Hepatic stellate cell (primary cell): ENCODE measurements around the gene NLRP9.

Experiments used
- DNase-seq: peaks from one replicate; pipeline ENCODE4 v3.0.0; 2011; ENCODE audit warnings: low spot score

NLRP9 gene

GRCh38 chr19:55703790-55704215 is 34.4 kb downstream of the NLRP9 start:
- peak; percentile 54 for DNase-seq

GRCh38 chr19:55702131-55702627 is 36.0 kb downstream of the NLRP9 start:
- DNase-seq, result no peak

- DNase-seq, result no peak
Measured at GRCh38 chr19:55700813-55701212, 37.4 kb downstream of the NLRP9 start.

GRCh38 chr19:55699221-55699620 is 39.0 kb downstream of the NLRP9 start:
- DNase-seq, result no peak

GRCh38 chr19:55698256-55698655 is 39.9 kb downstream of the NLRP9 start:
- no peak for DNase-seq

- no peak for DNase-seq
Measured at GRCh38 chr19:55697698-55698097, 40.5 kb downstream of the NLRP9 start.

GRCh38 chr19:55697069-55697440 is 41.1 kb downstream of the NLRP9 start:
- DNase-seq, result no peak

GRCh38 chr19:55696301-55697068 is 41.7 kb downstream of the NLRP9 start:
- no peak for DNase-seq

GRCh38 chr19:55695511-55696290 is 42.5 kb downstream of the NLRP9 start:
- DNase-seq, result no peak

- no peak for DNase-seq
Measured at GRCh38 chr19:55694656-55695491, 43.3 kb downstream of the NLRP9 start.

GRCh38 chr19:55694241-55694655 is 44.0 kb downstream of the NLRP9 start:
- DNase-seq, result no peak

- DNase-seq, result no peak
Measured at GRCh38 chr19:55693336-55693974, 44.7 kb downstream of the NLRP9 start.

- no peak for DNase-seq
Measured at GRCh38 chr19:55692681-55693081, 45.5 kb downstream of the NLRP9 start.

- DNase-seq, result no peak
Measured at GRCh38 chr19:55691561-55692481, 46.4 kb downstream of the NLRP9 start.

- DNase-seq, result no peak
Measured at GRCh38 chr19:55690769-55691545, 47.2 kb downstream of the NLRP9 start.

GRCh38 chr19:55690109-55690768 is 48.0 kb downstream of the NLRP9 start:
- no peak for DNase-seq

- DNase-seq, result no peak
Measured at GRCh38 chr19:55689411-55690108, 48.6 kb downstream of the NLRP9 start.

GRCh38 chr19:55688422-55689218 is 49.6 kb downstream of the NLRP9 start:
- no peak for DNase-seq
